IMR-90 (cell line): ENCODE results near the gene AFAP1L1. TPM values are rescaled to one million over a fixed set of nuclear protein-coding genes. Genes with fewer than 3 reads are reported as not detected.

Experiments used
- ATAC-seq: fragments of 200-7000 bp; cut with Tn5 transposase; 2 replicates; pipeline ENCODE4 v1.9.1; 2020; ENCODE audit warnings: low read depth, mild to moderate bottlenecking, moderate library complexity
- BruUV-seq: library from RNA; stranded (reverse); fragments of 400-500 nt; replicated peaks from 2 replicates; lab custom pipeline; 2021; lab: Mats Ljungman, UMichigan
- CTCF ChIA-PET: fragments of 300-600 bp; formaldehyde crosslinking; extraction: SDS; loops from one replicate; lab custom pipeline; 2021; ENCODE audit warnings: antibody characterized with exemption; lab: Yijun Ruan, JAX
- POLR2A ChIA-PET: fragments of 300-600 bp; sonication (Branson Sonifier 250); formaldehyde crosslinking; loops from one replicate; lab custom pipeline; 2022; ENCODE audit warnings: antibody characterized with exemption; ENCODE audit not compliant: unreplicated experiment; lab: Charles Lee
- DNase-seq: peaks from one replicate; pipeline ENCODE4 v3.0.0; 2013
- H2AFZ ChIP-seq: replicated peaks from 2 replicates; pipeline ENCODE3; 2013; ENCODE audit warnings: low read length, mild to moderate bottlenecking; ENCODE audit not compliant: poor library complexity
- H2AK5ac ChIP-seq: 2 replicates; pipeline ENCODE4 v1.6.1; 2013; ENCODE audit warnings: low read depth, low read length, inconsistent platforms
- H2AK9ac ChIP-seq: replicated peaks from 2 replicates; pipeline ENCODE3; 2013; ENCODE audit warnings: mild to moderate bottlenecking, low read depth, low read length, moderate library complexity; ENCODE audit not compliant: poor library complexity
- H2BK120ac ChIP-seq: 2 replicates; pipeline ENCODE4 v1.6.1; 2013; ENCODE audit warnings: low read depth, low read length, inconsistent platforms
- H2BK15ac ChIP-seq: 3 replicates; pipeline ENCODE4 v1.6.1; 2013; ENCODE audit warnings: low read depth, low read length, inconsistent platforms
- H2BK20ac ChIP-seq: 2 replicates; pipeline ENCODE4 v1.6.1; 2013; ENCODE audit warnings: low read depth, mild to moderate bottlenecking, inconsistent platforms, low read length, moderate library complexity
- H2BK5ac ChIP-seq: 2 replicates; pipeline ENCODE4 v1.6.1; 2013; ENCODE audit warnings: mild to moderate bottlenecking, low read depth, low read length, inconsistent platforms; ENCODE audit not compliant: poor library complexity, severe bottlenecking
- H3K14ac ChIP-seq: replicated peaks from 2 replicates; pipeline ENCODE4 v1.6.1; 2013; ENCODE audit warnings: low read depth, low read length, inconsistent platforms
- H3K18ac ChIP-seq: 2 replicates; pipeline ENCODE4 v1.6.1; 2013; ENCODE audit warnings: low read depth, low read length, control low read depth
- H3K23ac ChIP-seq: 2 replicates; pipeline ENCODE4 v1.6.1; 2013; ENCODE audit warnings: low read depth, low read length, inconsistent platforms
- H3K27ac ChIP-seq: 2 replicates; pipeline ENCODE4 v1.5.1; 2013; ENCODE audit warnings: mild to moderate bottlenecking, control low read depth, low read length; ENCODE audit not compliant: insufficient read depth
- H3K27me3 ChIP-seq: 2 replicates; pipeline ENCODE4 v1.6.1; 2013; ENCODE audit warnings: low read length; ENCODE audit not compliant: control insufficient read depth, insufficient read depth
- H3K36me3 ChIP-seq: 2 replicates; pipeline ENCODE4 v1.6.1; 2013; ENCODE audit warnings: low read length, mixed read lengths; ENCODE audit not compliant: control insufficient read depth, insufficient read depth
- H3K4ac ChIP-seq: 2 replicates; pipeline ENCODE4 v1.6.1; 2013; ENCODE audit warnings: low read depth, low read length, inconsistent platforms
- H3K4me1 ChIP-seq: 2 replicates; pipeline ENCODE4 v1.6.1; 2013; ENCODE audit warnings: low read length, mixed read lengths; ENCODE audit not compliant: control insufficient read depth, insufficient read depth
- H3K4me2 ChIP-seq: 2 replicates; pipeline ENCODE4 v1.6.1; 2013; ENCODE audit warnings: low read depth, mild to moderate bottlenecking, control low read depth, low read length, moderate library complexity
- H3K4me3 ChIP-seq: 2 replicates; pipeline ENCODE4 v1.5.1; 2013; ENCODE audit warnings: low read depth, mild to moderate bottlenecking, control low read depth, low read length, moderate library complexity; ENCODE audit not compliant: insufficient read depth
- H3K56ac ChIP-seq: 2 replicates; pipeline ENCODE4 v1.6.1; 2013; ENCODE audit warnings: low read length, inconsistent platforms; ENCODE audit not compliant: insufficient read depth; ENCODE audit errors: extremely low read depth
- H3K79me1 ChIP-seq, 2 experiments: 2 replicates each; pipeline ENCODE4 v1.6.1; 2013; ENCODE audit warnings: low read length in 2 of 2, inconsistent platforms in 1 of 2, low read depth in 1 of 2
- H3K9ac ChIP-seq: 2 replicates; pipeline ENCODE4 v1.6.1; 2013; ENCODE audit warnings: low read depth, low read length, control low read depth
- H3K9me1 ChIP-seq: 2 replicates; pipeline ENCODE4 v1.6.1; 2013; ENCODE audit warnings: low read length, inconsistent platforms; ENCODE audit not compliant: insufficient read depth
- H3K9me3 ChIP-seq: 2 replicates; pipeline ENCODE4 v1.6.1; 2013; ENCODE audit warnings: low read length; ENCODE audit not compliant: control insufficient read depth, insufficient read depth
- H4K20me1 ChIP-seq: 2 replicates; pipeline ENCODE4 v1.6.1; 2013; ENCODE audit warnings: low read length, inconsistent platforms; ENCODE audit not compliant: insufficient read depth
- H4K5ac ChIP-seq: 2 replicates; pipeline ENCODE4 v1.6.1; 2013; ENCODE audit warnings: mild to moderate bottlenecking, low read depth, low read length, control low read depth
- H4K8ac ChIP-seq, 2 experiments: 2 replicates each; pipeline ENCODE4 v1.6.1; 2013; ENCODE audit warnings: low read depth in 2 of 2, low read length in 2 of 2, control low read depth in 1 of 2, inconsistent platforms in 1 of 2
- H4K91ac ChIP-seq: 2 replicates; pipeline ENCODE4 v1.6.1; 2013; ENCODE audit warnings: low read depth, low read length, inconsistent platforms; ENCODE audit not compliant: insufficient read depth
- MAFK ChIP-seq: IDR thresholded peaks from 2 replicates; pipeline ENCODE4 v1.6.1; 2012; ENCODE audit warnings: low read depth, low read length, improper control_type of control experiment
- MXI1 ChIP-seq: IDR thresholded peaks from 2 replicates; pipeline ENCODE4 v1.6.1; 2012; ENCODE audit warnings: low read depth, mild to moderate bottlenecking, low read length, moderate library complexity, borderline replicate concordance
- WGBS, 2 experiments: methylation state at CpG; one replicate each; pipeline versions ENCODE4 v1.1.5 to v1.1.7; 2013; ENCODE audit warnings: missing lambda C conversion rate in 2 of 2; ENCODE audit not compliant: insufficient read length in 1 of 2; ENCODE audit errors: extremely low coverage in 2 of 2; 5-methylcytosine and 5-hydroxymethylcytosine counted together
- dilution Hi-C: fragments of 300-500 bp; cut with HindIII; formaldehyde crosslinking; loops from one replicate; pipeline ENCODE4 v1.14.3; 2018; ENCODE audit warnings: low sequenced_read_pairs; ENCODE audit not compliant: unreplicated experiment
- in situ Hi-C: fragments of 300-500 bp; cut with MboI; formaldehyde crosslinking; loops from 3 replicates; pipeline ENCODE4 v1.14.3; 2019; ENCODE audit warnings: low sequenced_read_pairs, inconsistent platforms, mixed read lengths
- intact Hi-C: fragments of 100-400 bp; cut with micrococcal nuclease; formaldehyde crosslinking; loops from 2 replicates; pipeline ENCODE4 v1.10.0; 2022
- polyA plus RNA-seq, 3 experiments: library from polyadenylated mRNA; depleted of rRNA; stranded (reverse); fragments of >200 nt; gene quantifications; 2 replicates each; pipeline ENCODE4 v1.2.3, GENCODE V29; 2012; ENCODE audit warnings: low replicate concordance in 1 of 3
- total RNA-seq: library from RNA; depleted of rRNA; stranded (reverse); fragments of >200 nt; gene quantifications from 2 replicates; pipeline ENCODE4 v1.2.3, GENCODE V29; 2012

AFAP1L1 gene
- total and polyA plus RNA-seq, 2 of the 4 experiments (the other 2 are of a cell fraction) = 3.3 to 5.7 TPM

GRCh38 chr5:149349382-149349781, 77.7 kb downstream of the AFAP1L1 start:
- 100% methylated on average over 1 of the region's 4 CpGs; no CpG with 5 or more reads in 1 of the 2 experiments for WGBS, 2 experiments
- CTCF ChIA-PET = no interaction called here

More at GRCh38 chr5:149349382-149349781, 77.7 kb downstream of the AFAP1L1 start:
- in situ Hi-C loops (no loop called here), intact Hi-C loops (loop anchor here (5.0 kb wide), 2 partner anchors 82 to 207 kb away; partner anchors contain the start of gene ABLIM3), dilution Hi-C loops (no loop called here)
- H2AK5ac ChIP-seq = no peak overlapping the region
- no peak overlapping the region for H2BK120ac ChIP-seq
- DNase-seq = no peak
- no peak overlapping the region for H2AFZ ChIP-seq
- no peak overlapping the region for H2BK20ac ChIP-seq
- H3K4me3 ChIP-seq = no peak overlapping the region
- H2BK15ac ChIP-seq = no peak overlapping the region
- no peak overlapping the region for H3K27ac ChIP-seq
- H3K9me3 ChIP-seq = no peaks in the 10 kb centered on the region
- no peak overlapping the region for H3K18ac ChIP-seq
- H3K4me1 ChIP-seq = peaks cover 2% of the 10 kb centered on the region; the same call in 1 of the 2 replicates
- no peak overlapping the region for H3K9ac ChIP-seq
- no peak overlapping the region for H4K91ac ChIP-seq
- H3K79me1 ChIP-seq = peaks cover 34 to 40% of the 10 kb centered on the region in 2 experiments
- POLR2A ChIA-PET = no interaction called here
- H3K4me2 ChIP-seq = no peak overlapping the region
- BruUV-seq = no TSS peak
- H2BK5ac ChIP-seq = no peak overlapping the region
- ATAC-seq = no peak
- no peak overlapping the region for H3K4ac ChIP-seq
- H4K8ac ChIP-seq = no peak overlapping the region
- H3K27me3 ChIP-seq = no peaks in the 10 kb centered on the region
- H3K56ac ChIP-seq = no peak overlapping the region
- H3K9me1 ChIP-seq = peaks cover 6% of the 10 kb centered on the region; the same call in 1 of the 2 replicates
- no peak overlapping the region for H4K5ac ChIP-seq
- H3K23ac ChIP-seq = no peak overlapping the region
- TF ChIP-seq MAFK = peak; percentile 3; the same call in 1 of the 2 replicates
- no peak for TF ChIP-seq MXI1
- H2AK9ac ChIP-seq = no peak overlapping the region
- no peak overlapping the region for H3K14ac ChIP-seq
- H3K36me3 ChIP-seq = peaks cover 30% of the 10 kb centered on the region
- H4K20me1 ChIP-seq = peaks cover 7% of the 10 kb centered on the region; the same call in 1 of the 2 replicates
